Endometrium (tissue), 2 donors: ENCODE measurements around the gene RSBN1L.
"Not testable (repeated sequence)": the region's sequence is repeated elsewhere in the genome, so short reads cannot be mapped to it uniquely, and the experiment has no call there.

Experiments
- FAIRE-seq: peaks from 2 replicates; lab custom pipeline; 2012; peaks lifted over from hg19 to GRCh38; lab: Jason Lieb, UNC
- donor health status: control.
- donor health status: control.

Gene RSBN1L

GRCh38 chr7:77687747-77688144 lies 8.5 kb upstream of the RSBN1L start:
- no peak for FAIRE-seq

DNA sequence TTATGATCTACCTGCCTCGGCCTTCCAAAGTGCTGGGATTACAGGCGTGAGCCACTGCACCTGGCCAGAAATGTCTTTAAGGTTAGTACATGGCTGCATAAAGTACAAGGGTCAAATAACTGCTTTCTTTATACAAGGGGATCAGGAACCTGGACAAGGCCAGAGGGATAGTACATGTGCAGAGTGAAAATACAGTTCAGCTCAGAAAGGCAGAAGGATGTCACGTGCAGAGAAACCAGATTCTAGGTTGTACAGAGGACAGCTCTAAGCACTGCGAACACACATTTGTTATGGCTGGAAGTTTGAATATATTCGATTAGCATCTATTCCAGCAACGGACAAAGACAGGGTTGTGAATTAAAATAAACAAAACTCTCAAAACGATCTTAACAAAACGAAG lies 6.0 kb upstream of the RSBN1L start:
- no peak for FAIRE-seq

DNA sequence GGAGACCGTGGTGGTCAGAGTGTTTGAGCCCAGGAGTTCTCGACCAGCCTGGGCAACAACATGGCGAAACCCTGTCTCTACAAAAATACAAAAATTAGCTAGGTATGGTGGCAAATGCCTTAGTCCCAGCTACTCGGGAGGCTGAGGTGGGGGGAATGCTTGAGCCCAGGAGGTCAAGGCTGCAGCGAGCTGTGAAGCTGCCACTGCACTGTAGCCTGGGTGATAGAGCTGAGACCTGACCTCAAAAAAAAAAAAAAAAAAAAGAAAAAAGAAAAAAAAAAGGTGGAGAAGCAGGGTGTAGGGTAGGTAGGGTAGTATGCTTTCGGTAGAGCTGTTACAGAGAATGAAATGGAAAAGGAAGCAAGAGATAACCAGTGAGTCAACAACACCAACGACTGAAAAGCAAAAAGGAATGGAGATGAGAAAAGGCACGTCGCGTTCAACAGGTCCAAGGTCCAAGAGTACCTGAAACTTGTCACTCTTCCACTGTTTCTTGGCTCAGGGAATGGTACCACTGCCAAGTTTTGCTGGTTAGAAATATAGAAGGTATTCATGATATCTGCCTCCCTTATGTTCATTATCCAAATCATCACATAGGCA lies 4.3 kb upstream of the RSBN1L start:
- no peak for FAIRE-seq

- no peak for FAIRE-seq
Measured at GRCh38 chr7:77693830-77694583, 2.3 kb upstream of the RSBN1L start.

DNA sequence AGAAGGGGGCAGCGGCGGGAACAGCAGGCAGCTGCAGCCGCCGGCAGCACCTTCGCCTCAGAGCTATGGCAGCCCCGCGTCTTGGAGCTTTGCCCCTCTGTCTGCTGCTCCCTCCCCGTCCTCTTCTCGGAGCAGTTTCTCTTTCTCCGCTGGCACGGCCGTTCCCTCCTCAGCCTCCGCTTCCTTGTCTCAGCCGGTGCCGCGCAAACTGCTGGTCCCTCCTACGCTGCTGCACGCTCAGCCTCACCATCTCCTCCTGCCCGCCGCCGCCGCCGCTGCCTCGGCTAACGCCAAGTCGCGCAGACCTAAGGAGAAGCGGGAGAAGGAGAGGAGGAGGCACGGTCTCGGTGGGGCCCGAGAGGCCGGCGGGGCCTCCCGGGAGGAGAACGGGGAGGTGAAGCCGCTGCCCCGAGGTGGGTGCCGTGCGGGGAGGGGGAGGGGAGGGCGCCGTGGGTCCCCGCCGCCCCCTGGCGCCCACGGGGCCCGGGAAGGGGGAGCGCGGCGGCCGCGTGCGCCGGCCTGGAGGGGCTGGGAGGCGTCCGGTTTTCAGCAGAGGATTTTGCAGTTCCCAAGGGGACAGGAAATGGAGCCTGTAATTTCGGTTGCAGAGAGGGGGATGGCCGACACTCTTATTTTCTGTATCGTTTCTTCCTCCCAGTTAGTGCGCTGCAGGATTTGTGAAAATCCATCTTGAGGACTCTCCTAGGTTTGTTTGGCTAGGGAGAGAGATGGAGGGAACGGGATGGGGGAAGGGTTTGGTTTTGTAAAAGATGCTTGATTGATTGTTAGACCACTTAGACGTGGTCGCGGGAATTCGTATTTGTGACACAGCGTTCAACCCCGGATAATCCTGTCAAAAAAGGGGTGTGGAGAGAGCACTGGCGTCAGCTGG lies 630 bp downstream of the RSBN1L start:
- FAIRE-seq = no peak

GRCh38 chr7:77697535-77697831 lies 1.2 kb downstream of the RSBN1L start:
- no peak for FAIRE-seq

DNA sequence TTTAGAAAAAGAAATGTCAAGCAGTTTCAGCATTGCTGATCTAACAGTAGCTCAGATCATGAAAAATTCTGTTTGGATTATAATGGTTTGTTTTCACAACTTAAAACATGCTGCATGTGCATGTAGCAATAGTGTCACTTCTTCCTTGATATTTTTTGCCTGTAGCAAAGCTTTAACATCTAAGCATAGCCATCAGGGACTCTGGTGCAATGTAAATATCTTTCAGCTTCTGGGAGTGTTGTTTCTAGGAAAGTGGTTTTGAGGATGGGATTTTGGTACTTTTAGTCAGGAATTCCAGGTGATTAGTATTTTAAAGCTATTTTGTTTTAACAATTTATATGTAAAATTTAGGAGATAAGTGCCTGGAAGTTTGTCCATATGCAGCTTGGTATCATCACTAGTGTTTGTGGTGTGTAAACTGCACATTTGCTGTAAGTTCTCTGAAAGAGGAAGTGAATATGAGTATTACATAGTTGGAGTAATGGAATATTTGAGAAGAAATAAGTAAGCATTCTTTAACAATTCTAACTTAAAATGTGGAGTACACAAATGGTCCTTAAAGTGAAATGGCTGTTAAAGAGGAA lies 1.9 kb downstream of the RSBN1L start:
- FAIRE-seq = no peak

GRCh38 chr7:77699056-77699455 lies 2.8 kb downstream of the RSBN1L start:
- no peak for FAIRE-seq

GRCh38 chr7:77702513-77702912 lies 6.3 kb downstream of the RSBN1L start:
- FAIRE-seq = no peak

DNA sequence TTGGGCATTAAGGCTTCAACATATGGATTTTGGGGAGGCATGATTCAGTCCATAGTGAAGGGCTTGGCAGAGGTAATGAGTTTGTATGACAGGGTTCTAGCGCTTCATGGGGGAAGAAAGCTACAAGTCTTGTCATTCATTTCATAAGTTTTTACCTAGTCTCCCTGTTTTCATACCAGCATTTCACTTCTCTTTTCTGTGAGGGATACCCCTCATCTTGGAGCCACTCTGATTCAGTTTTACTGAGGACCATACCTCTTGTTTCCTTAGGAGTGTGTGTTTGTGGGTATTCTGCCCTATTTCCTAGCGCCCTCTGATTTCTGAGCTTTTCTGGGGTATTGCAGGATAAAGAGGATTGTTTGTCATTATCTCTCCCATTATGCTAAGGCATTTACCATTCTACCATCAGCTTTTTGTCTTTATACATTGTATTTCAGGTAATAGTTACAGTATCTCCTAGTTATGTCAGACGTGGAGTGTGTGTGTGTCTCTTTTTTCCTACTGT lies 6.8 kb downstream of the RSBN1L start:
- no peak for FAIRE-seq

GRCh38 chr7:77703669-77704068 lies 7.4 kb downstream of the RSBN1L start:
- FAIRE-seq = not testable (repeated sequence)

DNA sequence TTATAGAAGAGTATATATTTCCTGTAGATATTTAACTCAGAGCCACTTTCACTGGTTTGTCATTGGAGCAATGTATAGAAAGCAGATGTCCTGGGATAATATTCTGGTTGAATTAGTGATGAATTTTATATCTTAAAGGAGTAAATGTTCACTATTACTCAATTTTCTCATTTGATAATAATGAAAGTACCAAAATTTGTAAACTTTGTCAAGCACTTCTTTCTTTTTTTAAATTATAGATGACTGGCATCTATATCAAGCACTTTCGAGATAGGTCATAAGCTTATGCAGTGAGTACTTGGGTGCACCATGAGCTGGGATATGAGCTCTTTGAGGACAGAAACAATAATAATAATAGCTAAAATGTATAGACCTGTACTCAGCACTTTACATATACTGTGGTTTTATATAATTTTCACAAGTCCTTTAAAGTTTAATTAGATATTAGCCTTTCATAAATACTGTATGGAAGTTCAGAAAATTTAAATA lies 11.3 kb downstream of the RSBN1L start:
- no peak for FAIRE-seq

GRCh38 chr7:77710067-77710466 lies 13.8 kb downstream of the RSBN1L start:
- FAIRE-seq = no peak

GRCh38 chr7:77710861-77711260 lies 14.6 kb downstream of the RSBN1L start:
- no peak for FAIRE-seq

GRCh38 chr7:77714195-77714594 lies 17.9 kb downstream of the RSBN1L start:
- no peak for FAIRE-seq

- not testable (repeated sequence) for FAIRE-seq
Measured at GRCh38 chr7:77714931-77715330, 18.7 kb downstream of the RSBN1L start.

DNA sequence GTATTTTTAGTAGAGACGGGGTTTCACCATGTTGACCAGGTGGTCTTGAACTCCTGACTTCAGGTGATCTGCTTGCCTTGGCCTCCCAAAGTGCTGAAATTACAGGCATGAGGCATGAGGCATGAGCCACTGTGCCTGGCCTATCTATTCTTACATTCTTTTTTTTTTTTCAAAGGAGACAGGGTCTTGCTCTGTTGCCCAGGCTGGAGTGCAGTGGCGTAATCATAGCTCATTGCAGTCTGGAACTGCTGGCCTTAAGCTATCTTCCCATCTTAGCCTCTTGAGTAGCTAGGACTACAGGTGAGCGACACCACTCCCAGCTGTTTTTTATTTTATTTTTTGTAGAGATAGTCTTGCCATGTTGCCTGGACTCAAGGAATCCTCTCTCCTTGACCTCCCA lies 20.5 kb downstream of the RSBN1L start:
- FAIRE-seq = no peak

GRCh38 chr7:77717566-77717965 lies 21.3 kb downstream of the RSBN1L start:
- not testable (repeated sequence) for FAIRE-seq

- FAIRE-seq = no peak
Measured at GRCh38 chr7:77727527-77727926, 31.3 kb downstream of the RSBN1L start.

- peak; percentile 75 for FAIRE-seq
Measured at GRCh38 chr7:77727936-77728701, 31.9 kb downstream of the RSBN1L start.

DNA sequence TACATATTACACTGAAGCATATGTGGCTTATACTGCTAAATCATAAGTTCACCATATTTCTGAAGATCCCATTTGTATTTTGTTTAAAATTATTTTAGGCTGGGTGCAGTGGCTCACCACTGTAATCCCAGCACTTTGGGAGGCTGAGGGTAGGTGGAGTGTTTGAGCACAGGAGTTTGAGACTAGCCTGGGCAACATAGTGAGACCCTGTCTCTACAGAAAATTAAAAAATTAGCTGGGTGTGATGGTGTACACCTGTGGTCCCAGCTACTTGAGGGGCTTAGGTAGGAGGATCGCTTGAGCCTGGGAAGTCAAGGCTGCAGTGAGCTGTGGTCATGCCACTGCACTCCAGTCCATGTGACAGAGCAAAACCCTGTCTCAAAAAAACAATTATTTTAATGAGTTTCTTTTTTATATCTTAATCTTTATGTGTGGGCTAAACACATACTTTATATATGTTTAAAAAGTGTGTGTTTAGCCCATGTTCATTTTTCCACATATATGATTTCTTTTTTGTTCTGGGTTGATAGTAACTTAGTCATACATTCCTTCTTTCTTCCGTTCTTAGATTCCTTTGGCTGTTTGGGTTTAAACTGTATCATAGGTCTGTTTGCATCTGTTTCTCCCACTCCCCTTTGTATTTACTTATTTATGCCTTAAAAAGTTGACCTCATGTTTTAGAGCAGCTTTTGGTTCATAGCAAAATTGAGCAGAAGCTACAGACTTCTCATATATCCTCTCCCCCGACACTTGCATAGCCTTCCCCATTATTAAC lies 33.5 kb downstream of the RSBN1L start:
- no peak for FAIRE-seq
